ENCODE results near the gene RERE.

DNA sequence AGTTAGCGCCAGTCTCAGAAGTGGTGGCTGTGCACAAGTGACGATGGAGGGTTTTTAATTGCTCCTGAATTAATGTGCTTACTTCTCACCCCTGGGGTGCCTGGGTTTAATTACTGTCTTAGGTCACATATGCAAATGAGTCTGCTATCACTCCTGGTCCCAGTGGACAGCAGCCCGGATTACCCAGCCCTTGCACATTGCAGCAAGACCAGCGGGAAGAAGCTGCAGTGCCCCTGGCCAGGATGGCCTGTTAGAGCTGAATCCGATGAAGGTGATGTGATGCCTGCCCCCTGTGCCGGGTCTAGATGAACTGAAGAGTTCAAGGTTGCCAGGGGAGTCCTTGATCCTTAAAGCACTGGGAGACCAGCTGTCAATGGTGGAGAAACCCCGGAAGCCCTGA, 36.8 kb upstream of the RERE start:
- no peak for TF ChIP-seq POLR2A (IDR thresholded peaks at IDR 0.05)
- TF ChIP-seq, protein P1, sequence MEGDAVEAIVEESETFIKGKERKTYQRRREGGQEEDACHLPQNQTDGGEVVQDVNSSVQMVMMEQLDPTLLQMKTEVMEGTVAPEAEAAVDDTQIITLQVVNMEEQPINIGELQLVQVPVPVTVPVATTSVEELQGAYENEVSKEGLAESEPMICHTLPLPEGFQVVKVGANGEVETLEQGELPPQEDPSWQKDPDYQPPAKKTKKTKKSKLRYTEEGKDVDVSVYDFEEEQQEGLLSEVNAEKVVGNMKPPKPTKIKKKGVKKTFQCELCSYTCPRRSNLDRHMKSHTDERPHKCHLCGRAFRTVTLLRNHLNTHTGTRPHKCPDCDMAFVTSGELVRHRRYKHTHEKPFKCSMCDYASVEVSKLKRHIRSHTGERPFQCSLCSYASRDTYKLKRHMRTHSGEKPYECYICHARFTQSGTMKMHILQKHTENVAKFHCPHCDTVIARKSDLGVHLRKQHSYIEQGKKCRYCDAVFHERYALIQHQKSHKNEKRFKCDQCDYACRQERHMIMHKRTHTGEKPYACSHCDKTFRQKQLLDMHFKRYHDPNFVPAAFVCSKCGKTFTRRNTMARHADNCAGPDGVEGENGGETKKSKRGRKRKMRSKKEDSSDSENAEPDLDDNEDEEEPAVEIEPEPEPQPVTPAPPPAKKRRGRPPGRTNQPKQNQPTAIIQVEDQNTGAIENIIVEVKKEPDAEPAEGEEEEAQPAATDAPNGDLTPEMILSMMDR (IDR thresholded peaks at IDR 0.05) = no peak

Measured in body of pancreas (tissue), 4 donors.